AG10803 (cell line): ENCODE measurements around the gene ZNF746.
A peak's percentile ranks its signal among the peaks of the same experiment; 100 is the strongest.
"Not testable (repeated sequence)": the region's sequence is repeated elsewhere in the genome, so short reads cannot be mapped to it uniquely, and the experiment has no call there.

Experiments
- DNase-seq: peaks from one replicate; pipeline ENCODE4 v3.0.0; 2010; ENCODE audit warnings: low read depth
- H3K4me3 ChIP-seq: 2 replicates; pipeline ENCODE4 v1.5.1; 2011; ENCODE audit warnings: mild to moderate bottlenecking, low read length, control low read depth
- TF ChIP-seq, protein P1 (sequence below): conservative IDR thresholded peaks from 2 replicates; pipeline ENCODE4 v1.5.1; 2011; ENCODE audit warnings: mild to moderate bottlenecking, low read length, control low read depth, inconsistent platforms

The ZNF746 gene

DNA sequence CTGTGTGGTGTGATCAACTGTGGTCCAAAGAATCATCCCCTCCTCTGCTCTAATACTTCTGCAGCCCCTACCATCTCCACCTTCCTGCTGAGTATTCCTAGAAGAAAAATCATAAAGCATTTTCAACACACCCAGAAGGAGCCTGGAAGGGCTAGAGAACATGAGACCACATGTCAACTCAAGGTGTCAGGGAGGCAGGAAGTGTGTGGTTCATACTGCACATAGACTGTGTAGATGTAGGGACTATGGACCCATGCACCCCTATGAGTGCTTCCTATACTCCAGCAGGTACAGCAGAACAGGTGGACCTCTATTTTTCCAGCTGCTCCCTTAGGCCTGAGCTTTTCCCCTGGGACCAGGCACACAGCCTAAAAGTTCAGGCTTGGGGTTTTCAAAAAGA is 2.6 kb upstream of the ZNF746 start:
- no peak overlapping the region for H3K4me3 ChIP-seq
- DNase-seq: no peak
- TF ChIP-seq, protein P1, sequence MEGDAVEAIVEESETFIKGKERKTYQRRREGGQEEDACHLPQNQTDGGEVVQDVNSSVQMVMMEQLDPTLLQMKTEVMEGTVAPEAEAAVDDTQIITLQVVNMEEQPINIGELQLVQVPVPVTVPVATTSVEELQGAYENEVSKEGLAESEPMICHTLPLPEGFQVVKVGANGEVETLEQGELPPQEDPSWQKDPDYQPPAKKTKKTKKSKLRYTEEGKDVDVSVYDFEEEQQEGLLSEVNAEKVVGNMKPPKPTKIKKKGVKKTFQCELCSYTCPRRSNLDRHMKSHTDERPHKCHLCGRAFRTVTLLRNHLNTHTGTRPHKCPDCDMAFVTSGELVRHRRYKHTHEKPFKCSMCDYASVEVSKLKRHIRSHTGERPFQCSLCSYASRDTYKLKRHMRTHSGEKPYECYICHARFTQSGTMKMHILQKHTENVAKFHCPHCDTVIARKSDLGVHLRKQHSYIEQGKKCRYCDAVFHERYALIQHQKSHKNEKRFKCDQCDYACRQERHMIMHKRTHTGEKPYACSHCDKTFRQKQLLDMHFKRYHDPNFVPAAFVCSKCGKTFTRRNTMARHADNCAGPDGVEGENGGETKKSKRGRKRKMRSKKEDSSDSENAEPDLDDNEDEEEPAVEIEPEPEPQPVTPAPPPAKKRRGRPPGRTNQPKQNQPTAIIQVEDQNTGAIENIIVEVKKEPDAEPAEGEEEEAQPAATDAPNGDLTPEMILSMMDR: no peak

DNA sequence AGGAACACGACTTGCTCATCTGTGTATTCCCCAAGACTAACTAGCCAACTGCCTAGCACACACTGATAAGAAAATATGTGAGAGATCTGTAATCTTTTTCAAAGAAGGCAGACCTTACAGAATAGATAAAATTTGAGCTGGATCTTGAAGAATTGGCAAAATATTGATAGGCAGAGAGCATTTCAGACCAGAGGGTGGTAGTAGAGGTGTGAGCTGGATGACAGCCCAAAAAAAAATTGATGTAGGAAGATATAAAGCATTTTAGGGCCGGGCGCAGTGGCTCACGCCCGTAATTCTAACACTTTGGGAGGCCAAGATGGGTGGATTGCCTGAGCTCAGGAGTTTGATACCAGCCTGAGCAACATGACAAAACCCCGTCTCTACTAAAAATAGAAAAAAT is 1.2 kb upstream of the ZNF746 start:
- no peak for DNase-seq

DNA sequence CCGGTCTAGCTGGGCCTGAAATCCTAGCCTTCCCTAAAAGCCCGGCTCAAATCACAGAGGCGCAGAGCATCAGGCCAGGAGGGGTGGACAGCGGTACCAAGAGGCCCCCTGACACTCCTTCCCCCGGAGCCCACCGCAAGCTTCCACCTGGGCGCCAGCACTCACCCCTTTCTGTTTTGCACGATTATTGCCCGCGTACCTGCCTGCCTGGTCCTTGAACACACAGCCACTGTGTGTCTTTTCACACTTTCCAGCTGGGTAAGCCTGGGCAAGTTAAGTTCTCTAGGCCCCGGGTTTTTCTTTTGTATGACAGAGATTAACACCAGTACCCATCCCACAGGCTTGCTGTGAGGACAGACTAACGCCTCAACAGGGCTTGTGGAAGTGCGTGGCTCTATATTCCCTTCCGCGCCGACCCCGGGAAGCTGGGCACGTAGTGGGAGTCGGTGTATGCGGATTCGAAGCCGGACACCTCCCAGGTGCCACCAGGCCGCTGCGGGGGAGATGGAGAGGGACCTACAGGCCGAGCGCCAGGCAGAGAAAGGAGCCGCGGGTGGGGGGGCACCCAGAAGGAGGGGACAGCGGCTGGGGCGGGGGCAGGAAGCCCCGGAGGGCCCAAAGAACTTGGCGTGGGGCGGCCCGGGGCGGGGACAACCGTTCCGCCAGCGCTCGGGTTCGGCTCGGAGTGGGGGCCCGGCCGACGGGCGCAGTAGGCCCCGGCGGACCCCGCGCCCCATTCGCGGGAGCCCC is 792 bp downstream of the ZNF746 start:
- H3K4me3 ChIP-seq: peak overlapping the region; percentile 84
- TF ChIP-seq, protein P1: no peak
- DNase-seq: peak; percentile 44

More for the DNA sequence above, 1.2 kb upstream of the ZNF746 start:
- H3K4me3 ChIP-seq: no peak overlapping the region
- TF ChIP-seq, protein P1: no peak

DNA sequence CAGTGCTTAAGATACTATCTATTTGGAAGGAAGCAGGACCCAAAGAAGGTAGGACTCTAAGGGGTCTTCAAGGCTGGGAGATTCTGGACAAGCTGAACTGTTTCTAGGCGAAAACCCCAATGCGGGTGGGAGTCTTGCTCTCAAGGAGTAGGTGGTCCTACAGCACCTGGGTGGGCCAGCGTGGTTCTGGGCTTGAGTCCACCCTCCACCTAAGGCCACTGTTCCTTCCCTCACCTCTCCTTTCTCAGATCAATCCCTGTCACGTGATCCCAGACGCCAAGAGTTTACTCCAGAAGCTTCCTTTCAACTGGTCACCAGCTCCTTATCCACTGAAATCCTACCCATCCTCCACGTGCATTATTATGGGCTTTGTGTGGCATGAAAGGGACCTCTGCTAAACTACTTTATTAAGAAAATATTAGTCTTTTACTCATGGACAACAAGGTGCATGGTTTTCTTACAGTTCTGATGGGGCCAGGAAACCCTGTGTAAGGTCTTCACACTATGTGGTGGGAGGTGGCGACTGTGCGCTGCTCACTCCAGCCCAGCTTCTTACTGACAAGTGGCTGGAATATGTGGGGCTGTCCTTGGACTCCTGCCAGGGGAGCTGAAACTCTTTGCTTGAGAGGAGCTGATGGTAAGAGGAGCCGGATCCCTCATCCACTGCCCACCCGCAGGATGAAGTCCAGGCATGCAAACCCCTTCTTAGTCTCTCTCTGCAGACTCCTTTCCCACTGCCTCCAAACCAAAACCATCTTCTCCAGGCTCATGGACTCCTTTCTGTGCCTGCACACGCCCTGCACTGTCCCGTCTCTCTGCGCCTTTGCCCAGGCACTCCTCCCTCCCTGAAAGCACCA is 1.6 kb downstream of the ZNF746 start:
- TF ChIP-seq, protein P1: no peak
- H3K4me3 ChIP-seq: peak overlapping the region; percentile 84
- DNase-seq: peak; percentile 81

DNA sequence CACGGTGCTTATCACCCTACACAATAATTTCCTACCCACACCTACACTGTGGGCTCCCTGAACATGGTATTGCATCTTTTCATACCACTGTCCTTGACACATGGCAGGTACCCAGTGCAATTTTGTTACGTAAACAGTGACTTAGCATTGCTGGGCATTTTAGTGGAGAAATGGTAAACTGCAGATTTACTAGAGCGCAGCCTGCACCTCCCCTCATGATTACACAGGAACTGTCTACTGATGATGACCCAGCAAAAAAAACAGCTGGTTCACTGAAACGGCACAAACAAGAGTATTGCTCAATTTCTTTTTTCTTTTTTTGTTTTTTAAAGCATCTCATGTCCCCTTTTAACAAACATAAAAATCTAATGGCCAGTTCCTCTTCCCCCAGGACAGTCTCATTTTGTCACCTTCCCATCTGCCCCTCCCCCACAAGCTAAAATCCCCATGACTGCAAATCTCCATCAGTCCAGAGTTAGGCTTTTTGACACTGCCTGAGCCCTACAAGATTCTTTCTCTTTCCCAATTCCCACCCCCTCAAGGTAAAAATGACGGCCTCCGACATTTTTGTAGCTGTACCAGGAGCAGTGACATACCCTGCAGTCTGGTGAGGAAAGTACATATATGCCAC is 2.8 kb downstream of the ZNF746 start:
- no peak overlapping the region for H3K4me3 ChIP-seq
- DNase-seq: peak; percentile 72
- TF ChIP-seq, protein P1: no peak; the same call in 1 of the 2 replicates

DNA sequence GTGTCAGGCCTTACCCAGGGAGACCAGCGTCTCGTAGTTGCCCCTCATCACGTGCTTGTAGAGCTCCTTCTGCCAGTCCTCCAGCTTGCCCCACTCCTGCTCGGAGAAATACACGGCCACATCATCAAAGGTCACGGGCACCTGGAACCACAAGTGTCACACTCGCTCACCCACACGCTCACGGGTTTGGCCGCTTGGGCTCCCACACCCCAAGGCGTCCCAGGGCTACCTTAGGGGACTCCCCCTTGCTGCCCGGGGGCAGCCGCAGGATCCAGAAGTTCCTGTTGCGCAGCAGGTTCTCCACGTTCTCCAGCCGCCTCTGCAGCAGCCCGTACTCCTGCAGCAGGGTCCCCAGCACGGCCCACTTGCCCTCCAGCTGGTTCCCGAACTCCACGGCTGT is 3.6 kb downstream of the ZNF746 start:
- H3K4me3 ChIP-seq, DNase-seq: not testable (repeated sequence)

DNA sequence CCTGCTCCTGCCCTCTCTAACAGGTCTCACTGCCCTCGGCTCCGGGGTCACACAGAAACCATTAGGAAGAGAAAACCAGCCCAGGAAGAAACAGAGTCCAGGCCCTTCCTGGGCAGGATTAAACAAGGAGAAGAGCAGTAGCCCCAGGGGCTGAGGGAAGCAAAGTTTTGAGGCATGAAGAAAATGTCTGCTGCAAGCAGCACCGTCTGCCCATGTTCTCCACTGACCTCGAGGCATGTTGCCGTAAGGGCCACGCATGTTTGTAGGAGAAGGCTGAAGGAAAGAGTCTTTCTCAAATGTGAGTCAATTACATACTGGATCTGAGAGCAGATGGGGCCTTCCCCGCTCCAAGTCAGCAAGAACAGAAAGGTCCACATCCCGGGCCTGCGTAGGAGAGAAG is 4.2 kb downstream of the ZNF746 start:
- DNase-seq: no peak
- TF ChIP-seq, protein P1: no peak

More for the DNA sequence above, 4.2 kb downstream of the ZNF746 start:
- no peak overlapping the region for H3K4me3 ChIP-seq
